Keratinocyte (primary cell): ENCODE results near the gene EYS.

Source experiments
- EZH2 ChIP-seq: IDR thresholded peaks from one replicate; pipeline ENCODE4 v1.6.1; 2012; ENCODE audit warnings: inconsistent platforms, mild to moderate bottlenecking, low read length, moderate library complexity
- TF ChIP-seq, protein P1 (sequence below), 3 experiments: IDR thresholded peaks in 1 of 3; conservative IDR thresholded peaks in 1 of 3; optimal IDR thresholded peaks in 1 of 3; 2 replicates in 2 of 3; 3 replicates in 1 of 3; pipeline versions ENCODE3 to v1.5.1; 2011; ENCODE audit warnings: low read length in 3 of 3, mild to moderate bottlenecking in 3 of 3, moderate library complexity in 2 of 3, control low read depth in 1 of 3, inconsistent platforms in 1 of 3; ENCODE audit not compliant: insufficient read depth in 2 of 3; ENCODE audit errors: extremely low read depth in 1 of 3

DNA sequence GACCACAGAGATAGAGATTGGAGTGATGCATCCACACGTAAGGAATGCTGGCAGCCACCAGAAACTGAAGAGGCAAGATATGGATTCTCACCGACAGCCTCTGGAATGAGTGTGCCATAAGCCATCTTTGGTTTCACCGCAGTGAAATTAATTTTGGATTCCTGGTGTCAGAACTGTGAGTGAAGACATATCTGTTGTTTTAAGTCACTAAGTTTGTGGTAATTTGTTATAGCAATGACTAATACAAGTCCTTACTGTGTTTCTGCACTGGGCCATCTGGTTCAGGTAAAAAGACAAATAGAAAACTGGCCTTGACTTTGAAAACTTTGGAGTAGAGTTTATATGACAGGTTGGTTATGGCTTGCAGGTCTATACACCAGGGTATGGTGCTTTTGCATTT, 1809.6 kb downstream of the EYS start:
- TF ChIP-seq, protein P1, sequence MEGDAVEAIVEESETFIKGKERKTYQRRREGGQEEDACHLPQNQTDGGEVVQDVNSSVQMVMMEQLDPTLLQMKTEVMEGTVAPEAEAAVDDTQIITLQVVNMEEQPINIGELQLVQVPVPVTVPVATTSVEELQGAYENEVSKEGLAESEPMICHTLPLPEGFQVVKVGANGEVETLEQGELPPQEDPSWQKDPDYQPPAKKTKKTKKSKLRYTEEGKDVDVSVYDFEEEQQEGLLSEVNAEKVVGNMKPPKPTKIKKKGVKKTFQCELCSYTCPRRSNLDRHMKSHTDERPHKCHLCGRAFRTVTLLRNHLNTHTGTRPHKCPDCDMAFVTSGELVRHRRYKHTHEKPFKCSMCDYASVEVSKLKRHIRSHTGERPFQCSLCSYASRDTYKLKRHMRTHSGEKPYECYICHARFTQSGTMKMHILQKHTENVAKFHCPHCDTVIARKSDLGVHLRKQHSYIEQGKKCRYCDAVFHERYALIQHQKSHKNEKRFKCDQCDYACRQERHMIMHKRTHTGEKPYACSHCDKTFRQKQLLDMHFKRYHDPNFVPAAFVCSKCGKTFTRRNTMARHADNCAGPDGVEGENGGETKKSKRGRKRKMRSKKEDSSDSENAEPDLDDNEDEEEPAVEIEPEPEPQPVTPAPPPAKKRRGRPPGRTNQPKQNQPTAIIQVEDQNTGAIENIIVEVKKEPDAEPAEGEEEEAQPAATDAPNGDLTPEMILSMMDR (optimal IDR thresholded peaks at IDR 0.05 in 1 of 3, IDR thresholded peaks at IDR 0.05 in 1 of 3, conservative IDR thresholded peaks at IDR 0.05 in 1 of 3; ENCODE audit: extremely low read depth in 1 of 3, insufficient read depth in 2 of 3, low read length in 3 of 3): no peak
- no peak for TF ChIP-seq EZH2
